ENCODE data around the gene PASK. TPM values are rescaled to one million over a fixed set of nuclear protein-coding genes. Genes with fewer than 3 reads are reported as not detected.

Gene PASK
- total RNA-seq, 1 experiment from 2014 or later, result 51.6 TPM

- no peak for TF ChIP-seq REST (IDR thresholded peaks at IDR 0.05; ENCODE audit: insufficient read depth in 1 of 2, low read depth in 2 of 2, low read length in 1 of 2)
- TF ChIP-seq POLR2AphosphoS5 (IDR thresholded peaks at IDR 0.05; ENCODE audit: low read depth, low read length), result no peak
- TF ChIP-seq CTCF (IDR thresholded peaks at IDR 0.05), result no peak
- TF ChIP-seq SIN3A (IDR thresholded peaks at IDR 0.05; ENCODE audit: borderline replicate concordance, insufficient read depth, low read depth, low read length), result no peak
- no peak for TF ChIP-seq TCF7L2 (IDR thresholded peaks at IDR 0.05; ENCODE audit: low read depth, low read length)
- DNase-seq (ENCODE audit: low read depth, low spot score) (no peak), ATAC-seq (no peak)
- Histone ChIP-seq H3K4me3 (ENCODE audit: low read depth in 2 of 2, low read length in 2 of 2) (no peak overlapping the region), H3K27ac (ENCODE audit: low read length) (no peak overlapping the region), H3K36me3 (ENCODE audit: control insufficient read depth, insufficient read depth, low read length) (no peaks in the 10 kb centered on the region), H3K27me3 (ENCODE audit: control insufficient read depth, insufficient read depth, low read length) (no peaks in the 10 kb centered on the region), H3K4me1 (ENCODE audit: control insufficient read depth, insufficient read depth, low read length) (no peaks in the 10 kb centered on the region), H3K9me3 (ENCODE audit: control insufficient read depth, insufficient read depth, low read depth, low read length) (no peaks in the 10 kb centered on the region)
- POLR2A ChIA-PET, result interaction anchor here (0.7 kb wide), 1 partner anchor 130 kb away, joined by 3 read pairs; no protein-coding TSS in a partner anchor
- no TSS peak for BruUV-seq (replicated peaks)
- in situ Hi-C loops (cut with HindIII; ENCODE audit: low pct_unique_long_range_greater_than_20kb, low sequenced_read_pairs), result no loop called here
- CTCF ChIA-PET, result no interaction called here
- intact Hi-C loops (cut with micrococcal nuclease; ENCODE audit: unreplicated experiment), result no loop called here
Measured at GRCh38 chr2:241072553-241073165, 76.6 kb downstream of the PASK start.

- Histone ChIP-seq H3K4me3 (ENCODE audit: low read depth in 2 of 2, low read length in 2 of 2) (no peak overlapping the region), H3K27ac (ENCODE audit: low read length) (no peak overlapping the region), H3K4me1 (ENCODE audit: control insufficient read depth, insufficient read depth, low read length) (no peaks in the 10 kb centered on the region), H3K27me3 (ENCODE audit: control insufficient read depth, insufficient read depth, low read length) (no peaks in the 10 kb centered on the region), H3K9me3 (ENCODE audit: control insufficient read depth, insufficient read depth, low read depth, low read length) (no peaks in the 10 kb centered on the region), H3K36me3 (ENCODE audit: control insufficient read depth, insufficient read depth, low read length) (no peaks in the 10 kb centered on the region)
- BruUV-seq (replicated peaks), result no TSS peak
- ChIA-PET POLR2A (no interaction called here), CTCF (no interaction called here)
- in situ Hi-C loops (cut with HindIII; ENCODE audit: low pct_unique_long_range_greater_than_20kb, low sequenced_read_pairs), result no loop called here
- DNase-seq (ENCODE audit: low read depth, low spot score) (no peak), ATAC-seq (no peak)
- intact Hi-C loops (cut with micrococcal nuclease; ENCODE audit: unreplicated experiment), result no loop called here
- no peak for TF ChIP-seq TCF7L2 (IDR thresholded peaks at IDR 0.05; ENCODE audit: low read depth, low read length)
- no peak for TF ChIP-seq SIN3A (IDR thresholded peaks at IDR 0.05; ENCODE audit: borderline replicate concordance, insufficient read depth, low read depth, low read length)
- TF ChIP-seq CTCF (IDR thresholded peaks at IDR 0.05), result no peak
- TF ChIP-seq POLR2AphosphoS5 (IDR thresholded peaks at IDR 0.05; ENCODE audit: low read depth, low read length), result no peak
- no peak for TF ChIP-seq REST (IDR thresholded peaks at IDR 0.05; ENCODE audit: insufficient read depth in 1 of 2, low read depth in 2 of 2, low read length in 1 of 2)
Measured at GRCh38 chr2:241072151-241072550, 77.1 kb downstream of the PASK start.
